ENCODE data around the gene PAWR. TPM values are rescaled to one million over a fixed set of nuclear protein-coding genes. Genes with fewer than 3 reads are reported as not detected.

PAWR gene
- polyA plus RNA-seq, 1 donor from 2014 or later = 19.8 TPM

- H3K4me1 Mint-ChIP-seq = peaks cover 15 to 26% (median 20%) of the 10 kb centered on the region in 3 donors
- H3K4me3 Mint-ChIP-seq = peak overlapping the region in 1 of 4 donors; percentile 13
- no peak overlapping the region for H3K27ac Mint-ChIP-seq
- no peaks in the 10 kb centered on the region for H3K9me3 Mint-ChIP-seq
- peaks cover 13% of the 10 kb centered on the region for H3K36me3 Mint-ChIP-seq
- no peaks in the 10 kb centered on the region for H3K27me3 Mint-ChIP-seq
These were observed 74.9 kb downstream of the PAWR start for GRCh38 chr12:79615596-79616560.

- Mint-ChIP-seq H3K27me3 (no peaks in the 10 kb centered on the region), H3K9me3 (no peaks in the 10 kb centered on the region), H3K27ac (no peak overlapping the region), H3K4me1 (peaks cover 15 to 26% (median 20%) of the 10 kb centered on the region in 3 donors), H3K4me3 (no peak overlapping the region), H3K36me3 (peaks cover 13% of the 10 kb centered on the region)
These were observed 76.0 kb downstream of the PAWR start for GRCh38 chr12:79614730-79615129.

GRCh38 chr12:79601908-79602307 is 88.9 kb downstream of the PAWR start:
- Mint-ChIP-seq H3K9me3 (no peaks in the 10 kb centered on the region), H3K4me3 (no peak overlapping the region), H3K36me3 (no peaks in the 10 kb centered on the region), H3K27ac (no peak overlapping the region), H3K27me3 (no peaks in the 10 kb centered on the region), H3K4me1 (peaks cover 3 to 4% (median 3%) of the 10 kb centered on the region in 3 donors)

GRCh38 chr12:79597910-79598309 is 92.9 kb downstream of the PAWR start:
- Mint-ChIP-seq H3K27ac (no peak overlapping the region), H3K27me3 (no peaks in the 10 kb centered on the region), H3K4me3 (no peak overlapping the region), H3K9me3 (no peaks in the 10 kb centered on the region), H3K4me1 (peaks cover 0 to 3% (median 0%) of the 10 kb centered on the region in 3 donors), H3K36me3 (no peaks in the 10 kb centered on the region)

GRCh38 chr12:79596719-79597350 is 93.9 kb downstream of the PAWR start:
- Mint-ChIP-seq H3K27ac (no peak overlapping the region), H3K4me1 (peaks cover 0 to 3% (median 0%) of the 10 kb centered on the region in 3 donors), H3K36me3 (no peaks in the 10 kb centered on the region), H3K9me3 (no peaks in the 10 kb centered on the region), H3K27me3 (no peaks in the 10 kb centered on the region), H3K4me3 (no peak overlapping the region)

- H3K27me3 Mint-ChIP-seq = no peaks in the 10 kb centered on the region
These were observed 95.5 kb downstream of the PAWR start for GRCh38 chr12:79595273-79595672.

GRCh38 chr12:79592865-79593264 is 97.9 kb downstream of the PAWR start:
- H3K36me3 Mint-ChIP-seq = peaks cover 4% of the 10 kb centered on the region
- no peak overlapping the region for H3K4me3 Mint-ChIP-seq
- H3K27me3 Mint-ChIP-seq = no peaks in the 10 kb centered on the region
- no peak overlapping the region for H3K27ac Mint-ChIP-seq
- H3K4me1 Mint-ChIP-seq = no peaks in the 10 kb centered on the region
- no peaks in the 10 kb centered on the region for H3K9me3 Mint-ChIP-seq

More at GRCh38 chr12:79595273-79595672, 95.5 kb downstream of the PAWR start:
- Mint-ChIP-seq H3K9me3 (no peaks in the 10 kb centered on the region), H3K4me1 (no peaks in the 10 kb centered on the region), H3K4me3 (no peak overlapping the region), H3K36me3 (no peaks in the 10 kb centered on the region), H3K27ac (no peak overlapping the region)

GRCh38 chr12:79591988-79592387 is 98.8 kb downstream of the PAWR start:
- Mint-ChIP-seq H3K27me3 (no peaks in the 10 kb centered on the region), H3K36me3 (peaks cover 4% of the 10 kb centered on the region), H3K9me3 (no peaks in the 10 kb centered on the region), H3K4me3 (no peak overlapping the region), H3K4me1 (no peaks in the 10 kb centered on the region), H3K27ac (no peak overlapping the region)

- H3K4me3 Mint-ChIP-seq = no peak overlapping the region
- peaks cover 4% of the 10 kb centered on the region for H3K36me3 Mint-ChIP-seq
- no peaks in the 10 kb centered on the region for H3K27me3 Mint-ChIP-seq
- H3K9me3 Mint-ChIP-seq = no peaks in the 10 kb centered on the region
- H3K27ac Mint-ChIP-seq = no peak overlapping the region
- no peaks in the 10 kb centered on the region for H3K4me1 Mint-ChIP-seq
These were observed 100.0 kb downstream of the PAWR start for GRCh38 chr12:79590751-79591150.

GRCh38 chr12:79587368-79587767 is 103.4 kb downstream of the PAWR start:
- H3K36me3 Mint-ChIP-seq = peaks cover 11% of the 10 kb centered on the region
- no peaks in the 10 kb centered on the region for H3K4me1 Mint-ChIP-seq
- H3K27me3 Mint-ChIP-seq = no peaks in the 10 kb centered on the region
- H3K9me3 Mint-ChIP-seq = no peaks in the 10 kb centered on the region
- H3K4me3 Mint-ChIP-seq = no peak overlapping the region
- H3K27ac Mint-ChIP-seq = peak overlapping the region in 1 of 3 donors; percentile 36

- Mint-ChIP-seq H3K27me3 (no peaks in the 10 kb centered on the region), H3K4me1 (no peaks in the 10 kb centered on the region), H3K9me3 (no peaks in the 10 kb centered on the region), H3K36me3 (peaks cover 11% of the 10 kb centered on the region), H3K4me3 (no peak overlapping the region), H3K27ac (no peak overlapping the region)
These were observed 105.6 kb downstream of the PAWR start for GRCh38 chr12:79585147-79585546.

GRCh38 chr12:79573820-79574219 is 116.9 kb downstream of the PAWR start:
- H3K4me1 Mint-ChIP-seq = no peaks in the 10 kb centered on the region
- H3K4me3 Mint-ChIP-seq = no peak overlapping the region
- H3K27ac Mint-ChIP-seq = no peak overlapping the region
- H3K27me3 Mint-ChIP-seq = no peaks in the 10 kb centered on the region
- peaks cover 7 to 15% (median 10%) of the 10 kb centered on the region in 3 donors for H3K9me3 Mint-ChIP-seq
- H3K36me3 Mint-ChIP-seq = peaks cover 22% of the 10 kb centered on the region

GRCh38 chr12:79569679-79570078 is 121.1 kb downstream of the PAWR start:
- peaks cover 6 to 22% (median 13%) of the 10 kb centered on the region in 3 donors for H3K4me1 Mint-ChIP-seq
- peaks cover 19% of the 10 kb centered on the region for H3K36me3 Mint-ChIP-seq
- H3K4me3 Mint-ChIP-seq = no peak overlapping the region
- H3K27ac Mint-ChIP-seq = peak overlapping the region in 1 of 3 donors; percentile 45
- peaks cover 5 to 8% (median 5%) of the 10 kb centered on the region in 3 donors for H3K9me3 Mint-ChIP-seq
- H3K27me3 Mint-ChIP-seq = no peaks in the 10 kb centered on the region

GRCh38 chr12:79567175-79567563 is 123.6 kb downstream of the PAWR start:
- Mint-ChIP-seq H3K36me3 (peaks cover 17% of the 10 kb centered on the region), H3K4me1 (peaks cover 8 to 22% (median 13%) of the 10 kb centered on the region in 3 donors), H3K9me3 (peaks cover 0 to 5% (median 0%) of the 10 kb centered on the region in 3 donors), H3K27me3 (no peaks in the 10 kb centered on the region), H3K27ac (peak overlapping the region in 1 of 3 donors; percentile 26), H3K4me3 (no peak overlapping the region)

- peaks cover 18% of the 10 kb centered on the region for H3K36me3 Mint-ChIP-seq
- H3K27ac Mint-ChIP-seq = peak overlapping the region; percentile 26 to 68 (median 49)
- H3K4me3 Mint-ChIP-seq = peak overlapping the region in 1 of 4 donors; percentile 15
- peaks cover 8 to 22% (median 13%) of the 10 kb centered on the region in 3 donors for H3K4me1 Mint-ChIP-seq
- H3K9me3 Mint-ChIP-seq = peaks cover 0 to 5% (median 0%) of the 10 kb centered on the region in 3 donors
- H3K27me3 Mint-ChIP-seq = no peaks in the 10 kb centered on the region
These were observed 124.2 kb downstream of the PAWR start for GRCh38 chr12:79566452-79567174.

All from IgD-negative memory B cell (primary cell).